GM15510 (cell line): ENCODE measurements around the gene SLC39A11.

Experiments
- POLR2A ChIP-seq: IDR thresholded peaks from 3 replicates; pipeline ENCODE4 v1.6.1; 2011; ENCODE audit warnings: borderline replicate concordance; ENCODE audit not compliant: insufficient read length; ENCODE audit errors: extremely low read depth

SLC39A11 gene

GRCh38 chr17:72756256-72756655 is 336.2 kb downstream of the SLC39A11 start:
- TF ChIP-seq POLR2A = no peak

- TF ChIP-seq POLR2A = no peak
These were observed 338.0 kb downstream of the SLC39A11 start for GRCh38 chr17:72754513-72754912.

- TF ChIP-seq POLR2A = no peak
These were observed 340.7 kb downstream of the SLC39A11 start for GRCh38 chr17:72751746-72752145.

GRCh38 chr17:72749119-72749572 is 343.3 kb downstream of the SLC39A11 start:
- TF ChIP-seq POLR2A = no peak

GRCh38 chr17:72747501-72747900 is 345.0 kb downstream of the SLC39A11 start:
- no peak for TF ChIP-seq POLR2A

GRCh38 chr17:72745241-72745640 is 347.2 kb downstream of the SLC39A11 start:
- no peak for TF ChIP-seq POLR2A

- no peak for TF ChIP-seq POLR2A
These were observed 349.4 kb downstream of the SLC39A11 start for GRCh38 chr17:72743037-72743467.

GRCh38 chr17:72737151-72737690 is 355.3 kb downstream of the SLC39A11 start:
- no peak for TF ChIP-seq POLR2A

- TF ChIP-seq POLR2A = no peak
These were observed 356.9 kb downstream of the SLC39A11 start for GRCh38 chr17:72735592-72735991.

GRCh38 chr17:72735048-72735447 is 357.4 kb downstream of the SLC39A11 start:
- TF ChIP-seq POLR2A = no peak

- no peak for TF ChIP-seq POLR2A
These were observed 357.9 kb downstream of the SLC39A11 start for GRCh38 chr17:72734613-72735012.

GRCh38 chr17:72733619-72734282 is 358.7 kb downstream of the SLC39A11 start:
- no peak for TF ChIP-seq POLR2A

GRCh38 chr17:72732893-72733618 is 359.4 kb downstream of the SLC39A11 start:
- no peak for TF ChIP-seq POLR2A

GRCh38 chr17:72730077-72730476 is 362.4 kb downstream of the SLC39A11 start:
- no peak for TF ChIP-seq POLR2A

GRCh38 chr17:72726936-72727335 is 365.6 kb downstream of the SLC39A11 start:
- no peak for TF ChIP-seq POLR2A
